NCI-H345 (cell line): ENCODE results near the gene LRRFIP2.

ENCODE experiments used
- DNase-seq: peaks from one replicate; lab custom pipeline; 2025; lab: John Stamatoyannopoulos, UW

Gene LRRFIP2

DNA sequence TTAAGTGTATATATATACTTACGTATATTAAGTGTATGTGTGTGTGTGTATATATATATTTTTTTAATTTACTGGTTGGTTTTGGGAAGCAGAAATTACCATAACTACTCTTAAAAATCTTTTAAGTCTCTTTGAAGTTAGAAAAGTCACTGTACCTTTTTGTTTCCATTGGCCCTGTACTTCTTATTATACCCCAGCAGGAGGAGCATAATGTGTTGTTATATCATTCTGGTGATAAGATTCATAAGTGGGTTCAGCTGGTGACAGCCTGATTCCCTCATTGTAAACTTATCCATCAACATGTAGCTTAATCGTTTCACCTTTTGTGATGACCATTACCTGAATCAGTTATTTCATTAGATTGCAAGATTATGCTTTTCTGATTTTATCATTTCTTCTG is 150.3 kb downstream of the LRRFIP2 start:
- no peak for DNase-seq

DNA sequence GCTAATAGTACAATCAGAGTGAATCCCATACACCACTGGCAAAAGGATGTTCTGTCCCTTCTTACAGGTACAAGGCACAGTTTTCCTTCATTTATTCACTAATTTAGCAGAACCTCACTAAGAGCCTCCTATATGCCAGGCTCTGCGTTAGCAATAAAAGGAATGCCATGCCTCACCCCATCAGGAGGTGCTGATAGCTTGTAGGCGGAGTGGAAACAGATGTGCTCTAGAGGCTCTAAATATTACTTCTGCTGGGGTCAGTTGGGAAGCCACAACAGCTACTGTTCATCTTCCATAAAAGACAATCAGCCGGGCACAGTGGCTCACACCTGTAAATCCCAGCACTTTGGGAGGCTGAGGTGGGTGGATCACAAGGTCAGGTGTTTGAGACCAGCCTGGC is 156.7 kb downstream of the LRRFIP2 start:
- no peak for DNase-seq

DNA sequence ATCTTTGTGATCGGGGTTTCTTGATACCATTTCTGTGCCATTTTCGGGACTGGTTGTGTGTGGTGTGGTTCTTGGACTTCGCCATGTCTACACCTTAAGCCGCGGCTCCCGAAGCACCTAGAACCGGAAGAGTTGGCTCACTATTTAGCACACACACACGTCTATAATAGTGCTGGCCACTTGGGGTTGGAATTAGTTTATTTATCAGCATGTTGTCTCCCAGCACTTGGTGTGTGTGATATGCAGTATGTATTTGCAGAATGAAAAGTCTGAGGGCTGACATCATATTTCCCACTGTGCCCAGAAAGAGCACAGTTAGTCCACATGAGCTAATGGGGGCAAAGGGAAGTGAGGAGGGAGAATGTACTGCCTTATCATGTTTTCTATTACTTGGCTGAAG is 157.5 kb downstream of the LRRFIP2 start:
- DNase-seq: no peak

DNA sequence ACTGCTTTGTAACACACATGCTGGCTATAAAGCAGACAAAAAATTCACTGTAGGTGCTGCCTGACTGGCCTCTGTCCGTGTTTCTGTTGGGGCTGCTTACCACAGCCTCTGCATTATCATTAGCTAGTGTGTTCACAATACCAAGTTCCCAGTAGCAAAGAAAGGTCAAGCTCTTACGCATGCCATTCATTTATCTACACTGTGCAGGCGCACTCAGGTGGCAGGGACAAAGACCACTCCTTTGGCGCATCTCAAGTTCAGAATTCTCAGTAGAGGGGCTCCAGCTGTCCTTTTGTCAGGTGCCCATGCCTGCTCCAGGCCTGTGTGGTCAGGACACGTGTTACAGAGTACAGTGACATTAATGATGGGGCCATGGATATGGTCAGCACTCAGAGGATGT is 158.7 kb downstream of the LRRFIP2 start:
- no peak for DNase-seq

DNA sequence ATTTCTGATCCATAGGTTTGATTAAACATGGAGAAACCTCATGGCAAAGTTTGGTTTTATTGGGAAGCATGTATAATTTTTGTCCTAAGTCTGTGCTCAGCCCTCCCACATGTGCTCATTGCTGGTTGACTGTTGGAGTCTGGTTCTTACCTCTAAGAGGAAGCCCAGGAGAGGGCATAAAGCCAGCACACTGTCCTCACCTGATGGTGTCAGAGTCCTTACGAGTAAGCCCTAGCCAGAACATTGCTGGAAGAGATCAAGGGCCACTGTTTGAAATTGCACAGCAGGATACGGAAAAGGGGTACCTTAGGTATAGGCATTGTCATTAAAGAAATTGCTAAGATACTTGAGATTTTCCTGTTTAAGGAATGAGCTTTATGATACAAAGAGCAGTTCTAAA is 159.8 kb downstream of the LRRFIP2 start:
- DNase-seq: no peak
